GM23248 (cell line): ENCODE measurements around the gene CCDC167.

Experiments used
- EZH2 ChIP-seq: fragments of 200-600 bp; sonication (generic); IDR thresholded peaks from 2 replicates; pipeline ENCODE4 v1.6.1; 2018; ENCODE audit warnings: antibody characterized with exemption, mild to moderate bottlenecking; ENCODE audit not compliant: insufficient read depth, poor library complexity, severe bottlenecking
- EZH2phosphoT487 ChIP-seq: fragments of 200-600 bp; sonication (generic); IDR thresholded peaks from 2 replicates; pipeline ENCODE4 v1.6.1; 2018; ENCODE audit warnings: antibody characterized with exemption, moderate library complexity, mild to moderate bottlenecking, low read depth; ENCODE audit not compliant: insufficient read depth

DNA sequence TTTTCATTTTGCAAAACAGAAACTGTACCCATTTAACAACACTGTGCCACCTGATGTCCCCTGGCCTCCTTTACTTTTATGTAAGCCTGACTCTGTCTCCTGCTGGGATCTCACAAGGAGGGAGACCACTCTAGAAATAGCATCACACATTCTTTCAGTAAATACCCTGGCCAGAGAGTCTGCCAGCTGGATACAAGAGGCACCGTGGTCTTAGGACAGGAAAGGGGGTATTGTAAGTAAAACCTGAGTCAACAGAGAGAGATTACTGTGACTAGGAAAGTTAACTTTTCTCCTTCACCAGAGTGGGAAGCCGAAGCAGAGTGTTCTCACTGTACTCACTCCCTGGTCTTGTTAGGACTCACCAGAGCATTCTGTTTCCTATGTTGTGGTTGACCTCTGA is 38.9 kb downstream of the CCDC167 start:
- TF ChIP-seq EZH2phosphoT487 = no peak
- no peak for TF ChIP-seq EZH2
